ENCODE data around the gene MRFAP1.

GRCh38 chr4:6641971-6642320 lies 1.5 kb downstream of the MRFAP1 start:
- TF ChIP-seq, protein P1, sequence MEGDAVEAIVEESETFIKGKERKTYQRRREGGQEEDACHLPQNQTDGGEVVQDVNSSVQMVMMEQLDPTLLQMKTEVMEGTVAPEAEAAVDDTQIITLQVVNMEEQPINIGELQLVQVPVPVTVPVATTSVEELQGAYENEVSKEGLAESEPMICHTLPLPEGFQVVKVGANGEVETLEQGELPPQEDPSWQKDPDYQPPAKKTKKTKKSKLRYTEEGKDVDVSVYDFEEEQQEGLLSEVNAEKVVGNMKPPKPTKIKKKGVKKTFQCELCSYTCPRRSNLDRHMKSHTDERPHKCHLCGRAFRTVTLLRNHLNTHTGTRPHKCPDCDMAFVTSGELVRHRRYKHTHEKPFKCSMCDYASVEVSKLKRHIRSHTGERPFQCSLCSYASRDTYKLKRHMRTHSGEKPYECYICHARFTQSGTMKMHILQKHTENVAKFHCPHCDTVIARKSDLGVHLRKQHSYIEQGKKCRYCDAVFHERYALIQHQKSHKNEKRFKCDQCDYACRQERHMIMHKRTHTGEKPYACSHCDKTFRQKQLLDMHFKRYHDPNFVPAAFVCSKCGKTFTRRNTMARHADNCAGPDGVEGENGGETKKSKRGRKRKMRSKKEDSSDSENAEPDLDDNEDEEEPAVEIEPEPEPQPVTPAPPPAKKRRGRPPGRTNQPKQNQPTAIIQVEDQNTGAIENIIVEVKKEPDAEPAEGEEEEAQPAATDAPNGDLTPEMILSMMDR (IDR thresholded peaks at IDR 0.05) = no peak
- TF ChIP-seq EP300 (IDR thresholded peaks at IDR 0.05) (no peak), POLR2A (IDR thresholded peaks at IDR 0.05) (no peak), POLR2AphosphoS5 (IDR thresholded peaks at IDR 0.05) (no peak)
